Neuronal stem cell (in vitro differentiated cells): ENCODE measurements around the gene CACNG1.

Experiments used
- DNase-seq: peaks from one replicate; pipeline ENCODE4 v3.0.0-alpha.2; 2013; ENCODE audit warnings: low spot score
- H2AFZ ChIP-seq: one replicate; pipeline ENCODE4 v1.6.1; 2013; ENCODE audit warnings: mild to moderate bottlenecking, low read length, inconsistent platforms
- H2AK5ac ChIP-seq: 2 replicates; pipeline ENCODE4 v1.6.1; 2013; ENCODE audit warnings: low read depth, mild to moderate bottlenecking, inconsistent platforms, low read length, moderate library complexity, mixed read lengths
- H2BK120ac ChIP-seq: 2 replicates; pipeline ENCODE4 v1.6.1; 2013; ENCODE audit warnings: low read depth, mild to moderate bottlenecking, inconsistent platforms, low read length, moderate library complexity, mixed read lengths
- H2BK12ac ChIP-seq: one replicate; pipeline ENCODE4 v1.6.1; 2013; ENCODE audit warnings: low read length, inconsistent platforms
- H2BK15ac ChIP-seq: 2 replicates; pipeline ENCODE4 v1.6.1; 2013; ENCODE audit warnings: mild to moderate bottlenecking, low read length, inconsistent platforms, mixed read lengths
- H2BK5ac ChIP-seq: one replicate; pipeline ENCODE4 v1.6.1; 2013; ENCODE audit warnings: inconsistent platforms, mild to moderate bottlenecking, low read length, moderate library complexity
- H3K14ac ChIP-seq: one replicate; pipeline ENCODE4 v1.6.1; 2013; ENCODE audit warnings: low read length, inconsistent platforms
- H3K18ac ChIP-seq: 2 replicates; pipeline ENCODE4 v1.6.1; 2013; ENCODE audit warnings: low read length, inconsistent platforms
- H3K23ac ChIP-seq: 2 replicates; pipeline ENCODE4 v1.6.1; 2013; ENCODE audit warnings: low read depth, mild to moderate bottlenecking, mixed read lengths, low read length, inconsistent platforms; ENCODE audit not compliant: poor library complexity
- H3K27ac ChIP-seq: replicated peaks from 3 replicates; pipeline ENCODE4 v1.5.1; 2013; ENCODE audit warnings: low read length, inconsistent platforms
- H3K27me3 ChIP-seq, 3 experiments: 2 replicates each; pipeline ENCODE4 v1.6.1; 2013; ENCODE audit warnings: low read length in 3 of 3, mild to moderate bottlenecking in 2 of 3, inconsistent platforms in 1 of 3, low read depth in 1 of 3, mixed read lengths in 1 of 3, moderate library complexity in 1 of 3; ENCODE audit not compliant: control insufficient read depth in 3 of 3, insufficient read depth in 3 of 3
- H3K36me3 ChIP-seq, 2 donors: replicated peaks in 1 of 2; 2 replicates each; pipeline ENCODE4 v1.6.1; 2013; ENCODE audit warnings: low read length in 2 of 2; ENCODE audit not compliant: control insufficient read depth in 2 of 2, insufficient read depth in 2 of 2
- H3K4ac ChIP-seq: 2 replicates; pipeline ENCODE4 v1.6.1; 2013; ENCODE audit warnings: inconsistent platforms, mild to moderate bottlenecking, low read length, moderate library complexity
- H3K4me1 ChIP-seq, 2 donors: 1 replicate in 1 of 2; 2 replicates in 1 of 2; pipeline ENCODE4 v1.6.1; 2013; ENCODE audit warnings: low read length in 2 of 2, low read depth in 1 of 2; ENCODE audit not compliant: control insufficient read depth in 2 of 2, insufficient read depth in 1 of 2
- H3K4me2 ChIP-seq: one replicate; pipeline ENCODE4 v1.6.1; 2013; ENCODE audit warnings: mild to moderate bottlenecking, low read length, inconsistent platforms; ENCODE audit not compliant: insufficient read depth, poor library complexity, severe bottlenecking
- H3K4me3 ChIP-seq, 2 donors: 2 replicates each; pipeline ENCODE4 v1.5.1; 2013; ENCODE audit warnings: low read length in 2 of 2, mild to moderate bottlenecking in 2 of 2, inconsistent platforms in 1 of 2, moderate library complexity in 1 of 2
- H3K79me1 ChIP-seq: one replicate; pipeline ENCODE4 v1.6.1; 2013; ENCODE audit warnings: low read depth, mild to moderate bottlenecking, inconsistent platforms, low read length, moderate library complexity
- H3K9ac ChIP-seq: one replicate; pipeline ENCODE4 v1.6.1; 2013; ENCODE audit warnings: mild to moderate bottlenecking, low read depth, low read length, inconsistent platforms; ENCODE audit not compliant: poor library complexity
- H3K9me3 ChIP-seq, 2 donors: replicated peaks in 1 of 2; 2 replicates each; pipeline versions ENCODE3 to v1.6.1; 2013; ENCODE audit warnings: low read length in 2 of 2, mild to moderate bottlenecking in 2 of 2, inconsistent platforms in 1 of 2, low read depth in 1 of 2, mixed read lengths in 1 of 2, moderate library complexity in 1 of 2; ENCODE audit not compliant: control insufficient read depth in 2 of 2, insufficient read depth in 1 of 2
- H4K8ac ChIP-seq: one replicate; pipeline ENCODE4 v1.6.1; 2013; ENCODE audit warnings: low read depth, mild to moderate bottlenecking, inconsistent platforms, low read length, moderate library complexity
- H4K91ac ChIP-seq: one replicate; pipeline ENCODE4 v1.6.1; 2013; ENCODE audit warnings: low read length, low read depth, mild to moderate bottlenecking, inconsistent platforms; ENCODE audit not compliant: poor library complexity
- WGBS, 2 donors: extraction: QIAGEN DNeasy Blood & Tissue Kit; methylation state at CpG; one replicate each; pipeline ENCODE4 v1.1.7; 2013; ENCODE audit warnings: missing lambda C conversion rate in 2 of 2, mixed read lengths in 1 of 2; ENCODE audit not compliant: insufficient read length in 2 of 2, insufficient replicate concordance in 1 of 2; ENCODE audit errors: extremely low coverage in 2 of 2; 5-methylcytosine and 5-hydroxymethylcytosine counted together

The CACNG1 gene

GRCh38 chr17:67078292-67078691 lies 33.9 kb downstream of the CACNG1 start:
- Histone ChIP-seq H3K18ac (no peak overlapping the region), H3K4me1 (peaks cover 0 to 2% of the 10 kb centered on the region in 2 donors), H2BK120ac (no peak overlapping the region), H3K4me3 (no peak overlapping the region), H2BK5ac (no peak overlapping the region), H3K36me3 (peaks cover 4 to 38% of the 10 kb centered on the region in 2 donors), H3K14ac (no peak overlapping the region), H2AFZ (no peak overlapping the region), H2BK12ac (no peak overlapping the region), H3K9me3 (no peaks in the 10 kb centered on the region), H3K4me2 (no peak overlapping the region), H3K27ac (no peak overlapping the region), H3K79me1 (no peaks in the 10 kb centered on the region), H4K91ac (no peak overlapping the region), H2AK5ac (no peak overlapping the region), H2BK15ac (no peak overlapping the region), H4K8ac (no peak overlapping the region), H3K27me3 (no peaks in the 10 kb centered on the region), H3K4ac (no peak overlapping the region), H3K9ac (no peak overlapping the region), H3K23ac (no peak overlapping the region)
- DNase-seq = no peak
- WGBS, 2 donors = no CpG with 5 or more reads among the region's 11 CpGs

- H3K18ac ChIP-seq = no peak overlapping the region
- H3K9ac ChIP-seq = no peak overlapping the region
- no peak for DNase-seq
- no peak overlapping the region for H3K14ac ChIP-seq
- no peak overlapping the region for H4K91ac ChIP-seq
- no peak overlapping the region for H2AK5ac ChIP-seq
- no peak overlapping the region for H3K23ac ChIP-seq
- H2BK5ac ChIP-seq = no peak overlapping the region
- no peaks in the 10 kb centered on the region for H3K79me1 ChIP-seq
- H3K36me3 ChIP-seq = peaks cover 4 to 41% of the 10 kb centered on the region in 2 donors
- no peak overlapping the region for H3K4ac ChIP-seq
- no peaks in the 10 kb centered on the region for H3K27me3 ChIP-seq
- no peak overlapping the region for H3K4me3 ChIP-seq
- no peak overlapping the region for H2AFZ ChIP-seq
- H4K8ac ChIP-seq = no peak overlapping the region
- H2BK120ac ChIP-seq = no peak overlapping the region
- no peak overlapping the region for H2BK15ac ChIP-seq
- no peak overlapping the region for H2BK12ac ChIP-seq
- WGBS, 2 donors = no CpG with 5 or more reads among the region's 2 CpGs
- no peak overlapping the region for H3K4me2 ChIP-seq
- H3K27ac ChIP-seq = no peak overlapping the region
- no peaks in the 10 kb centered on the region for H3K9me3 ChIP-seq
- peaks cover 0 to 2% of the 10 kb centered on the region in 2 donors for H3K4me1 ChIP-seq
Observed at GRCh38 chr17:67079491-67079890, 35.1 kb downstream of the CACNG1 start.

GRCh38 chr17:67080804-67081203 lies 36.5 kb downstream of the CACNG1 start:
- no peak overlapping the region for H3K18ac ChIP-seq
- no peaks in the 10 kb centered on the region for H3K9me3 ChIP-seq
- no CpG with 5 or more reads among the region's 2 CpGs for WGBS, 2 donors
- H2BK120ac ChIP-seq = no peak overlapping the region
- peaks cover 0 to 2% of the 10 kb centered on the region in 2 donors for H3K4me1 ChIP-seq
- no peaks in the 10 kb centered on the region for H3K79me1 ChIP-seq
- DNase-seq = no peak
- H3K4me3 ChIP-seq = no peak overlapping the region
- H2AFZ ChIP-seq = no peak overlapping the region
- peaks cover 4 to 46% of the 10 kb centered on the region in 2 donors for H3K36me3 ChIP-seq
- no peak overlapping the region for H2BK12ac ChIP-seq
- H3K9ac ChIP-seq = no peak overlapping the region
- H3K27me3 ChIP-seq = no peaks in the 10 kb centered on the region
- H3K27ac ChIP-seq = no peak overlapping the region
- H2BK5ac ChIP-seq = no peak overlapping the region
- no peak overlapping the region for H3K4ac ChIP-seq
- H2BK15ac ChIP-seq = no peak overlapping the region
- no peak overlapping the region for H4K8ac ChIP-seq
- H3K4me2 ChIP-seq = no peak overlapping the region
- H3K14ac ChIP-seq = no peak overlapping the region
- no peak overlapping the region for H3K23ac ChIP-seq
- no peak overlapping the region for H4K91ac ChIP-seq
- no peak overlapping the region for H2AK5ac ChIP-seq

GRCh38 chr17:67082107-67082506 lies 37.8 kb downstream of the CACNG1 start:
- Histone ChIP-seq H2BK12ac (no peak overlapping the region), H3K9me3 (no peaks in the 10 kb centered on the region), H3K4me1 (peaks cover 0 to 2% of the 10 kb centered on the region in 2 donors), H3K9ac (no peak overlapping the region), H2AK5ac (no peak overlapping the region), H3K4me2 (no peak overlapping the region), H3K27me3 (no peaks in the 10 kb centered on the region), H3K27ac (no peak overlapping the region), H4K8ac (no peak overlapping the region), H3K18ac (no peak overlapping the region), H3K14ac (no peak overlapping the region), H3K4ac (no peak overlapping the region), H3K36me3 (peaks cover 6 to 48% of the 10 kb centered on the region in 2 donors), H2AFZ (no peak overlapping the region), H3K23ac (no peak overlapping the region), H2BK15ac (no peak overlapping the region), H2BK120ac (no peak overlapping the region), H4K91ac (no peak overlapping the region), H2BK5ac (no peak overlapping the region), H3K79me1 (no peaks in the 10 kb centered on the region), H3K4me3 (no peak overlapping the region)
- no CpG with 5 or more reads among the region's 1 CpG for WGBS, 2 donors
- no peak for DNase-seq
